Caco-2 (cell line): Measurements from ENCODE around the gene HOMER3. TPM values are rescaled to one million over a fixed set of nuclear protein-coding genes. Genes with fewer than 3 reads are reported as not detected.

Source experiments
- BruUV-seq: library from RNA; stranded (reverse); fragments of 400-500 nt; replicated peaks from 2 replicates; lab custom pipeline; 2021; lab: Mats Ljungman, UMichigan
- CTCF ChIA-PET: fragments of 300-600 bp; sonication (Branson Sonifier 250); formaldehyde crosslinking; loops from one replicate; lab custom pipeline; 2022; ENCODE audit warnings: antibody characterized with exemption; lab: Charles Lee
- POLR2A ChIA-PET: fragments of 300-600 bp; sonication (Branson Sonifier 250); formaldehyde crosslinking; loops from one replicate; lab custom pipeline; 2022; ENCODE audit warnings: antibody characterized with exemption; lab: Charles Lee
- DNase-seq, 2 experiments: peaks; one replicate each; pipeline versions ENCODE4 v3.0.0 to v3.0.0-alpha.2; 2020 to 2022
- H3K27me3 ChIP-seq: replicated peaks from 2 replicates; pipeline ENCODE4 v1.6.0; 2011; ENCODE audit warnings: low read length; ENCODE audit not compliant: control insufficient read depth, insufficient read depth
- H3K36me3 ChIP-seq: 2 replicates; pipeline ENCODE4 v1.5.1; 2011; ENCODE audit warnings: low read length; ENCODE audit not compliant: control insufficient read depth, insufficient read depth
- H3K4me1 ChIP-seq: fragments of 250-450 bp; sonication (Bioruptor Pico); 2 replicates; pipeline ENCODE4 v1.5.1; 2020; ENCODE audit warnings: mild to moderate bottlenecking
- H3K4me3 ChIP-seq: 2 replicates; pipeline ENCODE4 v1.5.1; 2011; ENCODE audit warnings: low read depth, mild to moderate bottlenecking, control low read depth, low read length
- H3K9me3 ChIP-seq: fragments of 250-450 bp; sonication (Bioruptor Pico); 2 replicates; pipeline ENCODE4 v1.5.1; 2020; ENCODE audit warnings: mild to moderate bottlenecking, moderate library complexity
- H3K27ac Mint-ChIP-seq: one replicate; pipeline ENCODE4 v1.8.0; 2022; ENCODE audit warnings: mixed read lengths; ENCODE audit not compliant: unreplicated experiment
- H3K27me3 Mint-ChIP-seq: one replicate; pipeline ENCODE4 v1.8.0; 2022; ENCODE audit warnings: mixed read lengths; ENCODE audit not compliant: insufficient read depth, unreplicated experiment
- H3K36me3 Mint-ChIP-seq: one replicate; pipeline ENCODE4 v1.8.0; 2022; ENCODE audit warnings: mild to moderate bottlenecking, mixed read lengths; ENCODE audit not compliant: insufficient read depth, unreplicated experiment
- H3K4me1 Mint-ChIP-seq: one replicate; pipeline ENCODE4 v1.8.0; 2022; ENCODE audit warnings: low read depth, mixed read lengths; ENCODE audit not compliant: unreplicated experiment
- H3K4me3 Mint-ChIP-seq: one replicate; pipeline ENCODE4 v1.8.0; 2022; ENCODE audit warnings: mild to moderate bottlenecking, moderate library complexity, mixed read lengths; ENCODE audit not compliant: unreplicated experiment
- H3K9me3 Mint-ChIP-seq: one replicate; pipeline ENCODE4 v1.8.0; 2022; ENCODE audit warnings: mixed read lengths; ENCODE audit not compliant: unreplicated experiment
- intact Hi-C: fragments of 100-400 bp; cut with micrococcal nuclease; formaldehyde crosslinking; loops from one replicate; pipeline ENCODE4 v1.10.0; 2022; ENCODE audit not compliant: unreplicated experiment
- total RNA-seq: library from RNA; stranded (reverse); gene quantifications from 2 replicates; pipeline ENCODE4 v1.2.3, GENCODE V29; 2022
- TF ChIP-seq, protein P1 (sequence below), 2 experiments: fragments of 200-600 bp in 1 of 2; IDR thresholded peaks; 1 replicate in 1 of 2; 2 replicates in 1 of 2; pipeline versions ENCODE4 v1.5.1 to v1.8.0; 2011 to 2022; ENCODE audit warnings: antibody characterized with exemption in 1 of 2, control low read depth in 1 of 2, inconsistent platforms in 1 of 2, low read depth in 1 of 2, low read length in 1 of 2, mild to moderate bottlenecking in 1 of 2, moderate library complexity in 1 of 2; ENCODE audit not compliant: insufficient read depth in 1 of 2, severe bottlenecking in 1 of 2, unreplicated experiment in 1 of 2

Gene HOMER3
- total RNA-seq, 1 experiment from 2014 or later, result 19.0 TPM

DNA sequence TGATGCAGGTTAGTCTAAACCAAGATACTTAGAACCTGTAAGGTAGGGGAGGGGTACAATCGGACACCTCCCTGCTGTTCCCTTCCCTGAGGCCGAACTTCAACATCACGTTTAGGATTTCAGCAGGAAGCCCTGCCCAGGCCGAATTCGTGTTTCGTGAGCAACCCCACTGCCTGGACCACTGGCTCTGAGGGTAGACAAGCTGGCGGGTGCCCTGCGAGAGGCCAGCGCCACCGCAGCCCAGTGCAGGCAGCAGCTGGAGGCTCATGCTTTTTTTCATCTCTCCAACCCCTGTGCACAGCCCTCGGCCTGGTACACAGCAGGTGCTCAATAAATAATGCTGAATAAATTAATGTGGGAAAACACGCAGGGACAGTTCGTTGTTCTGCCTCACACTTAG lies 7.7 kb downstream of the HOMER3 start:
- H3K4me1 Mint-ChIP-seq, result no peaks in the 10 kb centered on the region
- Histone ChIP-seq H3K4me1 (no peaks in the 10 kb centered on the region), H3K27me3 (no peaks in the 10 kb centered on the region), H3K9me3 (no peaks in the 10 kb centered on the region), H3K4me3 (no peak overlapping the region), H3K36me3 (0 out of 2 replicates have a peak, but pooled peaks cover 2% of the 10 kb centered on the region)
- no TSS peak for BruUV-seq
- CTCF ChIA-PET, result no interaction called here
- peaks cover 34% of the 10 kb centered on the region for H3K36me3 Mint-ChIP-seq
- POLR2A ChIA-PET, result no interaction called here
- intact Hi-C loops, result no loop called here
- no peaks in the 10 kb centered on the region for H3K9me3 Mint-ChIP-seq
- no peak for DNase-seq
- TF ChIP-seq, protein P1, sequence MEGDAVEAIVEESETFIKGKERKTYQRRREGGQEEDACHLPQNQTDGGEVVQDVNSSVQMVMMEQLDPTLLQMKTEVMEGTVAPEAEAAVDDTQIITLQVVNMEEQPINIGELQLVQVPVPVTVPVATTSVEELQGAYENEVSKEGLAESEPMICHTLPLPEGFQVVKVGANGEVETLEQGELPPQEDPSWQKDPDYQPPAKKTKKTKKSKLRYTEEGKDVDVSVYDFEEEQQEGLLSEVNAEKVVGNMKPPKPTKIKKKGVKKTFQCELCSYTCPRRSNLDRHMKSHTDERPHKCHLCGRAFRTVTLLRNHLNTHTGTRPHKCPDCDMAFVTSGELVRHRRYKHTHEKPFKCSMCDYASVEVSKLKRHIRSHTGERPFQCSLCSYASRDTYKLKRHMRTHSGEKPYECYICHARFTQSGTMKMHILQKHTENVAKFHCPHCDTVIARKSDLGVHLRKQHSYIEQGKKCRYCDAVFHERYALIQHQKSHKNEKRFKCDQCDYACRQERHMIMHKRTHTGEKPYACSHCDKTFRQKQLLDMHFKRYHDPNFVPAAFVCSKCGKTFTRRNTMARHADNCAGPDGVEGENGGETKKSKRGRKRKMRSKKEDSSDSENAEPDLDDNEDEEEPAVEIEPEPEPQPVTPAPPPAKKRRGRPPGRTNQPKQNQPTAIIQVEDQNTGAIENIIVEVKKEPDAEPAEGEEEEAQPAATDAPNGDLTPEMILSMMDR (IDR thresholded peaks at IDR 0.05; ENCODE audit: insufficient read depth in 1 of 2, low read depth in 1 of 2, low read length in 1 of 2, severe bottlenecking in 1 of 2, unreplicated experiment in 1 of 2), result no peak
- H3K27ac Mint-ChIP-seq, result no peak overlapping the region
- H3K4me3 Mint-ChIP-seq, result no peak overlapping the region
- no peaks in the 10 kb centered on the region for H3K27me3 Mint-ChIP-seq

DNA sequence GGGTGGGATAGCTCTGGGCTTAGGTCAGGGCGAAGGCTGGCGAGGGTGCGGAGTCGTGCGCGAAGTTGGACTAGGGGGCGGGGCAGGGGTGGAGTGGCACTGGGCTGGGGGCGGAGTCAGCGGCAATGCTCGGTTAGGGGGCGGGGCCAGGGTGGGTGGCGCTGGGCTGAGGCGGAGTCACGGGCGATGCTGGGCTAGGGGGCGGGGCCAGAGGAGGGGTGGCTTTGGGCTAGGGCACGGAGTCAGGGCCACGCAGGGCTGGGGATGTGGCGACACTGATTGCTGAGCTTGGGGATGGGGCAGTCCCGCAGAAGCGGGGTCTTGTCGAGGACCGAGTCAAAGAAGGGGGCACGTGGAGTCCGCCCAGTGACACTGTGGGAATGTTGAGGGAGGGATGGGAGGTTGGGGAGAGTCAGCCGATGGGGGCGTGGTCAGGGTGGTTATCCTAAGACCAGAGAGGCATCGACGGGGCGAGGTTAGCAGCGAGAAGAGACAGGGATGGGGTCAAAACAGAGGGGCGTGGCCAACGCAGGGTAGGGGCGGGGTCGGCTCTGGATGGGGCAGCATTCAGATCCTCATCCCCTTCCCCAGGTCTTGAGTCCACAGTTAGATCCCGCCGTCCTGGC lies 8.7 kb downstream of the HOMER3 start:
- ChIA-PET POLR2A (no interaction called here), CTCF (no interaction called here)
- peaks cover 37% of the 10 kb centered on the region for H3K36me3 Mint-ChIP-seq
- peaks cover 2% of the 10 kb centered on the region; the same call in 1 of the 2 replicates for H3K36me3 ChIP-seq
- no TSS peak for BruUV-seq
- no peak overlapping the region for H3K4me3 ChIP-seq
- no peaks in the 10 kb centered on the region for H3K9me3 Mint-ChIP-seq
- H3K4me3 Mint-ChIP-seq, result peak overlapping the region; percentile 40
- no peaks in the 10 kb centered on the region for H3K27me3 Mint-ChIP-seq
- no peaks in the 10 kb centered on the region for H3K4me1 ChIP-seq
- DNase-seq, result peak; percentile 47 to 55
- no peaks in the 10 kb centered on the region for H3K27me3 ChIP-seq
- intact Hi-C loops, result no loop called here
- TF ChIP-seq, protein P1 (IDR thresholded peaks at IDR 0.05; ENCODE audit: insufficient read depth in 1 of 2, low read depth in 1 of 2, low read length in 1 of 2, severe bottlenecking in 1 of 2, unreplicated experiment in 1 of 2), result no peak
- H3K4me1 Mint-ChIP-seq, result no peaks in the 10 kb centered on the region
- H3K9me3 ChIP-seq, result no peaks in the 10 kb centered on the region
- H3K27ac Mint-ChIP-seq, result no peak overlapping the region

DNA sequence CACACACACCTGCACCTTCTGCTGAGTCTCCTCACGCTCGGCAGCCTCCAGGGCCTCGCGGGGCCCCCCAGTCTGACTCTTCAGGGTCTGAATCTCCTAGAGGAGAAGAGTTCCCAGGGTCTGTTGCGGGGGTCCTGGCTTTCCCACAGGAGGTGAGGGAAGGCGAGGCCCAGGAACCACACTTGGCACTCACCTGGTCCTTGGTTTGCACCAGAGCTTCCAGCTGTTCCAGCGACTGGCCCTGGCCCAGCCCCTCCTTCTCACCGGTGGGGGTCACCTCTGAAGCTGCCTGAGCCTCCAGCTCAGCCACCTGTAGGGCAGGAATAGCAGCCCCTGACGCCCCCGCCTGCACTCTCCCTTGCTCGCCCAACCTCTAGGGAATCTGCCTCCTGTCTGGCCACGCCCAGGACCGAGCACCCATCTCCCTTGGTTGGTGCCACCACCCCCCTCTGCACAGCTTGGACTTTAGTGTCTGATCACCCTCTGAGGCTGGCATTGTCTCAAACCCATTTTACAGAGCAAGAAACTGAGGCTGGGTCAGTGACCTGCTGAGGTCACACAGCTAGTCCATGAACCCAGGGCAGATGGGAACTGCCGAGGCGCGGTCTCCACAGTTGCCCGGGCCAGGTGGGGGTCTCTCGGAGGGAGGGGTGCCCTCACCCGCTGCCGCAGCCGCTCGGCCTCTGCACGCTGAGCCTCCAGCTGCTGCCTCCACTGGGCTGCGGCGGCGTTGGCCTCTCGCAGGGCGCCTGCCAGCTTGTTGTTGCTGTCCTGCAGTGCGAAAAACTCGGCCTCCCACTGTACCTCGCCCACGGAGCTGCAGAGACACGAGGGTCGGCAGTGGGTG lies 9.5 kb downstream of the HOMER3 start:
- H3K4me1 ChIP-seq, result no peaks in the 10 kb centered on the region
- Mint-ChIP-seq H3K27ac (no peak overlapping the region), H3K9me3 (no peaks in the 10 kb centered on the region), H3K4me3 (no peak overlapping the region), H3K27me3 (no peaks in the 10 kb centered on the region), H3K4me1 (no peaks in the 10 kb centered on the region), H3K36me3 (peaks cover 43% of the 10 kb centered on the region)
- DNase-seq, result no peak
- H3K4me3 ChIP-seq, result no peak overlapping the region
- no peaks in the 10 kb centered on the region for H3K9me3 ChIP-seq
- intact Hi-C loops, result no loop called here
- peaks cover 2% of the 10 kb centered on the region; the same call in 1 of the 2 replicates for H3K36me3 ChIP-seq
- no peaks in the 10 kb centered on the region for H3K27me3 ChIP-seq
- TF ChIP-seq, protein P1 (IDR thresholded peaks at IDR 0.05; ENCODE audit: insufficient read depth in 1 of 2, low read depth in 1 of 2, low read length in 1 of 2, severe bottlenecking in 1 of 2, unreplicated experiment in 1 of 2), result no peak
- ChIA-PET POLR2A (no interaction called here), CTCF (no interaction called here)
- no TSS peak for BruUV-seq
